ENCODE results near the gene DRAP1. TPM values are rescaled to one million over a fixed set of nuclear protein-coding genes. Genes with fewer than 3 reads are reported as not detected.

DRAP1 gene
- total RNA-seq, 2 donors from 2014 or later, result 101 to 127 TPM

DNA sequence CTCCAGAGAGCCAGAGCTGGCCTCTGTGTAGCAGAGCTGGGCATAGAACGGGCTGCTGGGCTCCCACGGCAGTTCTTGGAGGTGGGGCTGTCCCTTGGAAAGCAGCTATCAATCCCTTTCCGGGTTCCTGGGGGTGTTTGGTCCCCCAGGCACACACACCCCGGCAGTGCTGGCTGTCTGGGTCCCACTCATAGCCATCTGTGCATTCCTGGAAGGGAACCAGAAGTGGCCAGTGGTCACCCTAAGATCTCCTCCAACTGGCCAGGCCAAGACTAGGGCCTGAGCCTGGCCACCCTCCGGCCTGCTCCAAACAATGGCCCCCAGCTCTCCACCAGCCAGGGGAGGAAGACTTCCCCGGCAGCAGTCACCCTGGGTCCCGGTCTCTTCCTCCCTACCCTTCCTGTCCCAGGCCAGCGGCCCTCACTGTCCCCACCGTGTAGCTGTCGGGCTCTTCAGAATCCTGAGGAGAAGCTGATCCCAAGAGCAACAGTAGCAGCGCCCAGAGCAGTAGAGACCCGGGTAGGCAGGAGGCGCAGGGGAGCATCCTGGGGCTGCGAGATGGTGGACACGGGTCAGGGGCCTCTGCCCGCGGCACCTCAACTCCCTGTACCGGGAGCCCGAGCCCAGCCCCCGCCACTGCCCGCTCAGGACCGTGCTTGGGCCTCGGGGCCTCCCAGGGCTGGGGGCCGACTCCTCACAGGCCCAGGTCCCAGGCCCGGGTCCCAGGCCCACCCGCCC is 47.2 kb upstream of the DRAP1 start:
- Histone ChIP-seq H3K9me3 (no peaks in the 10 kb centered on the region), H3K36me3 (no peaks in the 10 kb centered on the region), H3K4me3 (peak overlapping the region; percentile 50 to 52), H3K4me1 (replicated peaks) (peaks cover 3% of the 10 kb centered on the region), H3K27ac (peak overlapping the region; percentile 87 to 92), H3K27me3 (replicated peaks; ENCODE audit: insufficient read depth) (no peaks in the 10 kb centered on the region)
- intact Hi-C loops (cut with DNase I), result loop anchor here (2.0 kb wide), 1 partner anchor 13 kb away; the partner anchor contains the start of gene CFL1
- no peak for TF ChIP-seq POLR2A (IDR thresholded peaks at IDR 0.05)
- TF ChIP-seq CTCF (IDR thresholded peaks at IDR 0.05), result no peak
- no peak for TF ChIP-seq POLR2AphosphoS5 (IDR thresholded peaks at IDR 0.05)
- no peak for DNase-seq (ENCODE audit: low spot score)
- 23% methylated on average over 7 of the region's 26 CpGs for WGBS

DNA sequence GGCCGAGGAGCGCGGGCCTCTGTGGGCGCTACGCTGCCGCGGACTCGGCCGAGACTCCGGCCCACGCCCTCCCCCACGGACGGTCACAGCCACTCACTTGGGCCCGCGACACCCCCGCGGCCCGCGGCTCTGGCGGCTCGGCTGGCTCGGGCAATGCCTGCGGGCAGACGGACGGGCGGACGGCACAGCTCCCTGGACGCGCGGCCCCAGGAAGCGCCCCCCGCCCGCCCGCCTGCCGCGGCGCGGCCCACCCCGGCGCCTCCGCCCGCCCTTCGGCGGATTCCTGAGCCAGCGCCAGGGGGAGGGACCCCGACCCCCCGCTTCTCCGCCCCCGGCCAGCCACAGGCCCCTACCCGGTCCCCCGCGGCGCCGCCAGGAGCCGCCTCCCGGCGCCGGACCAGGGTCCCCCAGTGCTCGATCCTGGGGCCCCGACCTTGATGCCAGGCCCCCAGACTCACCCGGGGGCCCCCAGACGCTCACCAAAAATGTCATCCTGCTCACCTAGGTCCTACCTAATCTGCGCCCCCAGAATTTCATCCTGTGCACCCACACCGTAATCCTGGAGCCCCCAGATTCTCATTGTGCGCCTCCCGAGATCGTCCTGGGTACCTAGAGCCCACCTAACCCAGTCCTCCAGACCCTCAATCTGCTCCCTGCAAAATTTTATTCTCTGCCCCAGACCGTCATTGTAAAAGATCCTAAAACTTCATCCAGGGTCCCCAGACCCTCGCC is 46.5 kb upstream of the DRAP1 start, which contains the start of gene EFEMP2:
Gene EFEMP2, minus strand, starts transcription at position 215 of the 732 bp plus-strand sequence. CDS start 446 bp downstream, outside the sequence.
- Histone ChIP-seq H3K9me3 (no peaks in the 10 kb centered on the region), H3K36me3 (no peaks in the 10 kb centered on the region), H3K27ac (peak within 1 kb of the TSS; percentile 87 to 92), H3K4me1 (replicated peaks) (peaks cover 3% of the 10 kb centered on the region), H3K27me3 (replicated peaks; ENCODE audit: insufficient read depth) (no peaks in the 10 kb centered on the region), H3K4me3 (peak within 1 kb of the TSS; percentile 50 to 52)
- intact Hi-C loops (cut with DNase I), result loop anchor here (2.0 kb wide), 1 partner anchor 14 kb away; the partner anchor contains the start of gene CFL1
- 0% methylated on average over 12 of the region's 69 CpGs for WGBS
- no peak for TF ChIP-seq POLR2AphosphoS5 (IDR thresholded peaks at IDR 0.05)
- no peak for TF ChIP-seq CTCF (IDR thresholded peaks at IDR 0.05)
- no peak for TF ChIP-seq POLR2A (IDR thresholded peaks at IDR 0.05)
- DNase-seq (ENCODE audit: low spot score), result no peak

DNA sequence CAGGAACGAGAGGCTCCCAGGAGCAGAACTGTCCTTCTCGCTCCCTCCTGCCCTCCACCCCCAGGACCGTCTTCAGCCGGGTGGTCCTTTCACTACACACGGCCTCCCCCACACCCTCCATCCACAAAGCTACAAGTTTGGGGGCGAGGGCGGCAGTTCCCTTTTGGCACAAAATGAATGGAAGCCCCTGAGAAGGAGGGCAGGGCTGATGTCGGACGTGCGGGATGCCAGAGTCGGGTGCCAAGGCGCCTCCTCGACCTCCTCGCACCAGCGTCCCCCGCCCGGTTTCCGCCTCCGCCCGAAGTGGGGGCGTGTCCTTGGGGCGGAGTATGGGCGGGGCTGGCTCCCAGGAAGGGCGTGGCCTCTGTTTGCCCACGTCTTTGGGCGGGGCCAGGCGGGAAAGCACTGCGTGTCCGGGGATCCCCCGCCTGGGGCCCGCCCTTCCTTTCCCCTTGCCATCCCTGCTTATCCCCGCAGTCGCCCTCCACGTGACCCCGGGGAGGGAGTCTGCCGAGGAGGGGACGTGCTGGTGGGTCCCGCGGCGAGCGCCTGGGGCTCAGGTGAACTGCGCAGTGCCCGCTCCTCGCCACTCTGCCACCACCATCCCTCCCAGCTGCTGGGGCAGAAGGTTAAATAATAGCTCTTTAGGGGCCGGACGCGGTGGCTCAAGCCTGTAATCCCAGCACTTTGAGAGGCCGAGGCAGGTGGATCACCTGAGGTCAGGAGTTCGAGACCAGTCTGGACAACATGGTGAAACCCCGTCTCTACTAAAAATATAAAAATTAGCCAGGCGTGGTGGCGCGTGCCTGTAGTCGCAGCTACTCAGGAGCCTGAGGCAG is 45.7 kb upstream of the DRAP1 start:
- peak overlapping the region; percentile 87 to 92 for H3K27ac ChIP-seq
- intact Hi-C loops (cut with DNase I), result loop anchor here (2.0 kb wide), 1 partner anchor 15 kb away; the partner anchor contains the start of gene CFL1
- H3K9me3 ChIP-seq, result no peaks in the 10 kb centered on the region
- peak; percentile 93 for TF ChIP-seq POLR2A (IDR thresholded peaks at IDR 0.05)
- TF ChIP-seq POLR2AphosphoS5 (IDR thresholded peaks at IDR 0.05), result peak; percentile 98
- peak in 1 of 4 experiments; percentile 24 for TF ChIP-seq CTCF (IDR thresholded peaks at IDR 0.05)
- peaks cover 3% of the 10 kb centered on the region for H3K4me1 ChIP-seq (replicated peaks)
- H3K4me3 ChIP-seq, result peak overlapping the region; percentile 50 to 52
- peak; percentile 94 for DNase-seq (ENCODE audit: low spot score)
- H3K27me3 ChIP-seq (replicated peaks; ENCODE audit: insufficient read depth), result no peaks in the 10 kb centered on the region
- 7% methylated on average over 54 of the region's 54 CpGs for WGBS
- H3K36me3 ChIP-seq, result no peaks in the 10 kb centered on the region

GRCh38 chr11:65879617-65880016 is 39.6 kb upstream of the DRAP1 start, which contains the start of gene CTSW:
CTSW (plus strand) TSS chr11:65879837; CDS start chr11:65879855, 18 bp downstream.
- H3K9me3 ChIP-seq, result no peaks in the 10 kb centered on the region
- DNase-seq (ENCODE audit: low spot score), result no peak
- 40% methylated on average over 7 of the region's 7 CpGs for WGBS
- H3K4me1 ChIP-seq (replicated peaks), result no peaks in the 10 kb centered on the region
- H3K27ac ChIP-seq, result no peak within 1 kb of the TSS
- intact Hi-C loops (cut with DNase I), result no loop called here
- H3K4me3 ChIP-seq, result no peak within 1 kb of the TSS
- no peaks in the 10 kb centered on the region for H3K36me3 ChIP-seq
- TF ChIP-seq CTCF (IDR thresholded peaks at IDR 0.05) (no peak), POLR2A (IDR thresholded peaks at IDR 0.05) (no peak), POLR2AphosphoS5 (IDR thresholded peaks at IDR 0.05) (no peak)
- no peaks in the 10 kb centered on the region for H3K27me3 ChIP-seq (replicated peaks; ENCODE audit: insufficient read depth)
